ENCODE data around the gene LIN54. TPM values are rescaled to one million over a fixed set of nuclear protein-coding genes. Genes with fewer than 3 reads are reported as not detected.

Gene LIN54
- total and polyA plus RNA-seq, 2 of the 4 experiments (the other 2 are of a cell fraction) = 5.3 to 26.9 TPM

DNA sequence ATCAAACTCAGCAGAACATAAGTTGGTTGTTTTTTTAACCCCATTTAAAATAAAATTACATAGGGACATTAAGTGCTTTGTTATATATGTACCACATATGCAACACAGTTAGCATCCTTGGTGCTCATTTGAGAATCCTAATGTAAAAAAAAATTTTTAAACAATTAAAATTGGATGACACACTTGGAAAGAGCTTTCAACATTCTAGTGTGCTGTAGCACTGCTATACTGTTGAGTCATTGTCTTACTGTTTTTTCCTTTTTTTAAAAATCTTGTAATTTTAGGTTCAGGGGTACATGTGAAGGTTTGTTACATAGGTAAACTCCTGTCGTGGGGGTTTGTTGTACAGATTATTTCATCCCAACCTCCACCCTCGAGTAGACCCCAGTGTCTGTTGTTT lies 97.3 kb downstream of the LIN54 start:
- ATAC-seq (ENCODE audit: low read depth) (peak; percentile 64), DNase-seq (peak; percentile 35)
- H2AK9ac ChIP-seq (replicated peaks; ENCODE audit: low read depth, low read length, poor library complexity) = no peak overlapping the region
- no peak overlapping the region for H3K56ac ChIP-seq (ENCODE audit: extremely low read depth, insufficient read depth, low read length)
- H3K4ac ChIP-seq (ENCODE audit: low read depth, low read length) = no peak overlapping the region
- H3K27ac ChIP-seq (ENCODE audit: insufficient read depth, low read length) = no peak overlapping the region
- no peak overlapping the region for H2BK15ac ChIP-seq (ENCODE audit: low read depth, low read length)
- no peak overlapping the region for H3K9ac ChIP-seq (ENCODE audit: low read depth, low read length)
- no peak overlapping the region for H2AFZ ChIP-seq (replicated peaks; ENCODE audit: low read length, poor library complexity)
- intact Hi-C loops (cut with micrococcal nuclease) = no loop called here
- no peak overlapping the region for H4K5ac ChIP-seq (ENCODE audit: low read depth, low read length)
- no peak overlapping the region for H4K8ac ChIP-seq (ENCODE audit: low read depth in 2 of 2, low read length in 2 of 2)
- no peak overlapping the region for H3K4me3 ChIP-seq (ENCODE audit: insufficient read depth, low read depth, low read length)
- H3K79me1 ChIP-seq (ENCODE audit: low read depth in 1 of 2, low read length in 2 of 2) = no peaks in the 10 kb centered on the region
- no peak overlapping the region for H2BK20ac ChIP-seq (ENCODE audit: low read depth, low read length)
- no peak overlapping the region for H3K14ac ChIP-seq (replicated peaks; ENCODE audit: low read depth, low read length)
- no peak overlapping the region for H3K23ac ChIP-seq (ENCODE audit: low read depth, low read length)
- H2BK120ac ChIP-seq (ENCODE audit: low read depth, low read length) = no peak overlapping the region
- H2BK5ac ChIP-seq (ENCODE audit: low read depth, low read length, poor library complexity, severe bottlenecking) = no peak overlapping the region
- no peak overlapping the region for H2AK5ac ChIP-seq (ENCODE audit: low read depth, low read length)
- no peak overlapping the region for H3K4me2 ChIP-seq (ENCODE audit: low read depth, low read length)
- no peaks in the 10 kb centered on the region for H3K9me3 ChIP-seq (ENCODE audit: control insufficient read depth, insufficient read depth, low read length)
- in situ Hi-C loops (cut with MboI; ENCODE audit: low sequenced_read_pairs) = no loop called here
- H4K20me1 ChIP-seq (ENCODE audit: insufficient read depth, low read length) = no peaks in the 10 kb centered on the region
- POLR2A ChIA-PET (ENCODE audit: unreplicated experiment) = no interaction called here
- no peaks in the 10 kb centered on the region for H3K9me1 ChIP-seq (ENCODE audit: insufficient read depth, low read length)
- peaks cover 3% of the 10 kb centered on the region; the same call in 1 of the 2 replicates for H3K36me3 ChIP-seq (ENCODE audit: control insufficient read depth, insufficient read depth, low read length)
- H3K18ac ChIP-seq (ENCODE audit: low read depth, low read length) = no peak overlapping the region
- no CpG with 5 or more reads among the region's 2 CpGs for WGBS, 2 experiments (ENCODE audit: extremely low coverage in 2 of 2, insufficient read length in 1 of 2)
- no peak overlapping the region for H4K91ac ChIP-seq (ENCODE audit: insufficient read depth, low read depth, low read length)
- H3K27me3 ChIP-seq (ENCODE audit: control insufficient read depth, insufficient read depth, low read length) = no peaks in the 10 kb centered on the region
- dilution Hi-C loops (cut with HindIII; ENCODE audit: low sequenced_read_pairs, unreplicated experiment) = no loop called here
- H3K4me1 ChIP-seq (ENCODE audit: control insufficient read depth, insufficient read depth, low read length) = no peaks in the 10 kb centered on the region
- TF ChIP-seq, protein P1, sequence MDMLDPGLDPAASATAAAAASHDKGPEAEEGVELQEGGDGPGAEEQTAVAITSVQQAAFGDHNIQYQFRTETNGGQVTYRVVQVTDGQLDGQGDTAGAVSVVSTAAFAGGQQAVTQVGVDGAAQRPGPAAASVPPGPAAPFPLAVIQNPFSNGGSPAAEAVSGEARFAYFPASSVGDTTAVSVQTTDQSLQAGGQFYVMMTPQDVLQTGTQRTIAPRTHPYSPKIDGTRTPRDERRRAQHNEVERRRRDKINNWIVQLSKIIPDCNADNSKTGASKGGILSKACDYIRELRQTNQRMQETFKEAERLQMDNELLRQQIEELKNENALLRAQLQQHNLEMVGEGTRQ (IDR thresholded peaks at IDR 0.05; ENCODE audit: low read depth, low read length) = no peak
- CTCF ChIA-PET = interaction anchor here (0.6 kb wide), 1 partner anchor 15 kb away, joined by 3 read pairs; no protein-coding TSS in a partner anchor
- BruUV-seq (replicated peaks) = no TSS peak

All from IMR-90 (cell line).